G401 (cell line): ENCODE data around the gene CADM2. TPM values are rescaled to one million over a fixed set of nuclear protein-coding genes. Genes with fewer than 3 reads are reported as not detected.

ENCODE experiments used
- DNase-seq: peaks from one replicate; pipeline ENCODE4 v3.0.0-alpha.2; 2015; ENCODE audit warnings: low spot score
- in situ Hi-C: cut with HindIII; loops from 2 replicates; pipeline ENCODE4 v1.10.0; 2016; ENCODE audit warnings: low sequenced_read_pairs, mixed read lengths
- total RNA-seq: library from RNA; depleted of rRNA; stranded (reverse); fragments of >200 nt; shearing (Covaris generic); gene quantifications from 2 replicates; pipeline ENCODE4 v1.2.3, GENCODE V29; 2014

CADM2 gene
- total RNA-seq, 1 experiment from 2014 or later, result not detected

GRCh38 chr3:85162905-85163304 lies 204.1 kb downstream of the CADM2 start:
- peak; percentile 18 for DNase-seq
- in situ Hi-C loops, result no loop called here

- in situ Hi-C loops, result no loop called here
- DNase-seq, result peak; percentile 59
Observed at GRCh38 chr3:85164436-85164835, 205.6 kb downstream of the CADM2 start.

- no peak for DNase-seq
- in situ Hi-C loops, result no loop called here
Observed at GRCh38 chr3:85167576-85167975, 208.8 kb downstream of the CADM2 start.

- in situ Hi-C loops, result no loop called here
- DNase-seq, result peak; percentile 51
Observed at GRCh38 chr3:85170646-85171045, 211.9 kb downstream of the CADM2 start.

- in situ Hi-C loops, result no loop called here
- peak; percentile 96 for DNase-seq
Observed at GRCh38 chr3:85171976-85172375, 213.2 kb downstream of the CADM2 start.

GRCh38 chr3:85176799-85177198 lies 218.0 kb downstream of the CADM2 start:
- in situ Hi-C loops, result no loop called here
- DNase-seq, result no peak

- DNase-seq, result peak; percentile 19
- in situ Hi-C loops, result no loop called here
Observed at GRCh38 chr3:85182975-85183752, 224.4 kb downstream of the CADM2 start.

GRCh38 chr3:85185495-85185894 lies 226.7 kb downstream of the CADM2 start:
- in situ Hi-C loops, result no loop called here
- peak; percentile 20 for DNase-seq

- no peak for DNase-seq
- in situ Hi-C loops, result no loop called here
Observed at GRCh38 chr3:85189731-85190130, 230.9 kb downstream of the CADM2 start.

- in situ Hi-C loops, result no loop called here
- no peak for DNase-seq
Observed at GRCh38 chr3:85193565-85193964, 234.8 kb downstream of the CADM2 start.

- peak; percentile 77 for DNase-seq
- in situ Hi-C loops, result no loop called here
Observed at GRCh38 chr3:85208650-85209049, 249.9 kb downstream of the CADM2 start.

GRCh38 chr3:85210540-85210939 lies 251.8 kb downstream of the CADM2 start:
- in situ Hi-C loops, result no loop called here
- DNase-seq, result no peak

GRCh38 chr3:85228966-85229365 lies 270.2 kb downstream of the CADM2 start:
- in situ Hi-C loops, result no loop called here
- DNase-seq, result no peak

GRCh38 chr3:85244091-85244490 lies 285.3 kb downstream of the CADM2 start:
- DNase-seq, result no peak
- in situ Hi-C loops, result no loop called here

- DNase-seq, result no peak
- in situ Hi-C loops, result no loop called here
Observed at GRCh38 chr3:85244519-85244918, 285.7 kb downstream of the CADM2 start.

GRCh38 chr3:85251766-85252165 lies 293.0 kb downstream of the CADM2 start:
- in situ Hi-C loops, result no loop called here
- no peak for DNase-seq

GRCh38 chr3:85252686-85253085 lies 293.9 kb downstream of the CADM2 start:
- no peak for DNase-seq
- in situ Hi-C loops, result no loop called here

- in situ Hi-C loops, result no loop called here
- no peak for DNase-seq
Observed at GRCh38 chr3:85254738-85255137, 295.9 kb downstream of the CADM2 start.

GRCh38 chr3:85255949-85256348 lies 297.2 kb downstream of the CADM2 start:
- DNase-seq, result peak; percentile 55

GRCh38 chr3:85258326-85258725 lies 299.5 kb downstream of the CADM2 start:
- no peak for DNase-seq

More at GRCh38 chr3:85255949-85256348, 297.2 kb downstream of the CADM2 start:
- in situ Hi-C loops, result no loop called here

GRCh38 chr3:85258819-85259218 lies 300.0 kb downstream of the CADM2 start:
- DNase-seq, result no peak
- in situ Hi-C loops, result no loop called here

More at GRCh38 chr3:85258326-85258725, 299.5 kb downstream of the CADM2 start:
- in situ Hi-C loops, result no loop called here
